ENCODE measurements around the gene HACD2.

The HACD2 gene, protein sequence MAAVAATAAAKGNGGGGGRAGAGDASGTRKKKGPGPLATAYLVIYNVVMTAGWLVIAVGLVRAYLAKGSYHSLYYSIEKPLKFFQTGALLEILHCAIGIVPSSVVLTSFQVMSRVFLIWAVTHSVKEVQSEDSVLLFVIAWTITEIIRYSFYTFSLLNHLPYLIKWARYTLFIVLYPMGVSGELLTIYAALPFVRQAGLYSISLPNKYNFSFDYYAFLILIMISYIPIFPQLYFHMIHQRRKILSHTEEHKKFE

DNA sequence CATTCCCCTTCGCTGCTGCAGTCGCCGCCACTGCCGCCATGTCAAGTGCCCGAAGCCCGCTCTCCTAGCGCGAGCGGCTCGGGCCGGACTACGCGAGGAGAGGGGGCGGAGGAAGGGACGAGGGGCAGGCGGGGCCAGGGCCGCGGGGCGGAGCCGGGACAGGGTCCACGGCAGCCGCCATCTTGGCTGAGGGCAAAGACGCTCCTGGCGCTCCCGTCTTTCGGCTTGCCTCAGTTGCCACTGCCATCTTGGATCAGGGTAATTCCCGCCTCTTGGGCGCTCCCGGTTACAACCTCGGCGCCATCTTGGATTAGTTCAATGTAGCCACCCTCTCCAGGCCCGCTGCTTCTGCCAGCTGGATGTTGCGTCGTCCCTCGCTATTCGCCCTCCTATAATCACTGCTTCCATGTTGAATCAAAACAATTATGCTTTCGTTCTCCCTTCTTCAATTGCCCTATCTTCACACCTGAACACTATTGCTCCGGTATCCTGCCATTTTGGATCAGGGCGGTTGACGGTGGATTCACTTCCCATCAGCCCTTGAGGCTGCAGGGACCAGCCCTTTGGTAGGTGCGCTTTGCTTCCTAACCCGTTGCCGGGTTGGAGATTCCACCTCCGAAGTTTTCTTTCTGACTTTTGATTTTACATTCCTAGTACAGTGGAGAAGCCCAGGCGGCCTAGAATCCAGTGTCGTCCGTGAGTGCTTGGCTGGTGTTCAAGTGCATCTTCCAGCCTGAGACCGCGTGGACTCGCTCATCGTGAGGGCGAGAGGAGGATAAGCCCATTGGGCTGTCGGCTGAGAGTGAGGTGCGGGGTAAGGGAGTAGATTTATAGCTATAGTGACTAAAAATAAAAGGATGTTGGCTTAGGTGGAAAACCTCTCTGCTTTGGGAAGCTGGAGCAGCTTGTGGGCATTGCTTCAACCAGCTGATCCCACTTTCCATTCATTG lies at the start of gene HACD2:
HACD2 (minus strand) TSS at position 66 of the 950 bp plus-strand sequence; CDS start at position 40, 26 bp downstream.
- DNase-seq (ENCODE audit: low spot score), result peak; percentile 98

DNA sequence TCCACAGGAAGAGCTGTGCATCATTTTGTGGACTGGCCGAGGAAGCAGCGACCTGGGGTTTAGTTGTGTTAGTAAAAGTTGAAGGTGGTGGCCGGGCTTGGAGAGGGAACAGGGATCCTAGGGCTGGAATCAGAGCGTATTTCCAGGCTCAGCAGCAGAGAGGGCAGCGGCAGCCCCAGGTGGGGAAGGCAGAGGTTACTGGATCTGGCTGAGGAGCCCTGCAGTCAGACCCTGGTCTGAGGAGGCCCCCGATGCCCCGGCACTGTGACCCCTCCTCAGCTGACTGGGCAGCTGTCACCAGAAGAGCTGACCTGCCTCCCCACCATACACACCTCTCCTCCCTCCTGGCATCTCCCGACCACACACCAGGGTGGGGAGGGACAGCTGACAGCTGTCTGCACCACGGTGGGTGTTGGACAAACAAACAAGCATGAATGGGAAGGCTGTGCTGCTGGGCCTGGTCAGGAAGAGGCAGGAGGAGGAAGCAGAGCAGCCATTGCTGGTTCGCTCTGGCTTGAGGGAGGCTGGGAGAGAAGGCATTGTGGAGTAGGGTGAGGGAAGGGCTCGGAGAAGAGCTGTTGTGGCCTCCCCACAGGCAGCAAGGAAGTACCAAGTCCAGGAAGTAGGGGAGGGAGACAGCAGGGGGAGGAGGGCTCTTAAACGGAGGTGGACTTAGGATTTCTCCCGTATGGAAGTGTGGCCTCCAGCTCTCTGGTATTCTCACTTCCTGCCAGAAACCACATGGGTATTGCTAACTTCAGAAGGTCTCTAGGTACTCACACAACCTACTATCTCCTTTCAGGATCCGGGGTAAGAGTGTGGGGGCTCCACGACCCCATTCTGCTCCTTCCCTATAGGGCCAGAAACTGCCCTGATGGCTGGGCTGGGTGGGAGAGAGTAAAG lies 49.5 kb upstream of the HACD2 start:
- no peak for DNase-seq (ENCODE audit: low spot score)

DNA sequence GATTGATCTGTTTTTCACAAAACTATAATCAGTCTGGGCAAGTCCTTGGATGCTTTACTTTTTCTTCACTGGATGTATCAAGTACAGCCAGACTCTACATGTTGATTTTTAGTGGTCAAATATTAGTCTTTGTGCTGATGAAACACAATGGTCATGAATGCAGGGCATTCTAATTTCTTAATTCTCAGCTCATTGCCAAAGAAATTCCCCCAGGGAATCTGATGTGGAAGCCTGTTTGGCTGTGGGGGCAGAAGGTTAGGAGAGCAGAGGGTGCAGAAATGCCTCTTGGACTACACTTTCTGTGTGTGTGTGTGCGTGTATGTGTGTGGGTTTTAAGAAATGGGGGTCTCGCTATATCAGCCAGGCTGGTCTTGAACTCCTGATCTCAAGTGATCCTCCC lies 48.7 kb upstream of the HACD2 start:
- no peak for DNase-seq (ENCODE audit: low spot score)

DNA sequence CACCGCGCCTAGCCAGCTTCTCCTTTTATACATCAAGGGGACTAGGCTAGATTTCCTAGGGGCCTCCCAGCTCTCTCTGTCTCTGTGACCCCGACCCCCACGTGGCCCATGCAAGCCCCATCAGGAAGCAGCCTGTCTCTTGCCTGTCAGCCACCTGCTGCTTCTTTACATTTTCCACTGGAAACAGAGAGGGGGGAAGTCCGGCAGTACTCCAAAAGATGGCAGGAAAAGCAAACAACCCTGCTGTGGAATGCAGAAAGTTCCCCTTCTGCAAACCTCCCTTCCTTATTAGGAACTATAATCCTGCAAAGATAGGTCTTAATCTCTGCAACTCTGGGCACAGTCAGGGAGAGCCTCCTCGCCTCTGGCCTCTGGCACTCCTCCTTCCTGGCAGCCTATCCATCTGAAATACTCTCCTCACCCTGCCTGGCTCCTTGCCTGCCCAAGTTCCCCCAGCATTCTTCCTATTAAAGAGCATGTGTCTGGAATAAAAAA lies 47.4 kb upstream of the HACD2 start:
- peak; percentile 40 for DNase-seq (ENCODE audit: low spot score)

DNA sequence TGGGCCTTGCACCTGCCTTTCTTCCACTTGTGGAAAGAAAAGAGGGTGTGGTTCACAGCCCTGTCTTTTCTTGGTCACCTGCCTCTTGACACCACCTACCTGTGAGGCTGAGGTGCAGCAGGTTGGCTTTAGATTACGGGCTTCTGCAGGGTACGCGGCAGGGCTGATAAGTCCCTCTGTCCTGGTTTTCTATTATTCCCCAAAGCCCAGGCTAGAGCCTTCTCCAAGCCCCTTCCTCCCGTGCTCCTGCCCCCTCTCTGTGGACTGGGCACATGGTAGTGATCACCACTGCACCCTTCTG lies 44.8 kb upstream of the HACD2 start:
- DNase-seq (ENCODE audit: low spot score), result no peak

DNA sequence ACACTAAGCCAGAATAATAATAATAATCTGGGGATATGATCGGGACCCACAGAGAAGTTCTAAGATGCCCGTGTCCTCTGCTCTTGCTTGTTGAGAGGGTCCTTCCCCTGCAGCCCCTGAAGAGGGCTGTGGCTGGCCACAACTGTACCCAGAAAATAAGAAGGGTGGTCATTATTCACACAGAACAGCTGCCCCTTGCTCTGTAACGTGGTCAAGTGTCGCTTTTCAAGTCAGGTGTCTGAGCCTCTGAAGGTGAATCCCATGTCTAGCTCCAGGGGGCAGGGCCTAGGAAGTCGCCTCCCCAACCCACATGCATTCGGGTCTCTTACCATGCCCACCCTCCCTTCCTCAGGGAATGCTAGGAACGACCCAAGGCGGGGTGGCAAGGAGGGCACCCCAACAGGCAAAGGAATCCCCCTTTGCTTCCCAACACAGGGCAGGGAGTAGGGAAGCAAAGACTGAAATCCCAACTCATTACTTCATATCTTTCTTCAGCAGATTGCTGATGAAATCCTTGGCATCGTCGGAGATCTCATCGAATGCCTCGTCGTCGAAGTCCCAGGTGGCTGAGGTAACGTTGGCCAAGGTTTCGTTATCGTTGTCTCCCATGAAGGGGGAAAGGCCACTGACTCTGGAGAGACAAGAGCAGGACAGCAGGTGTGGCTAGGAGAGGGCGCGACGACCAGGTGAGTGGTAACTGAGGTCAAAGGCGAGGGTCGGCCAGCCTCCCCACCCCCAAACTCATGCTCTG lies 44.3 kb upstream of the HACD2 start:
- DNase-seq (ENCODE audit: low spot score), result no peak

DNA sequence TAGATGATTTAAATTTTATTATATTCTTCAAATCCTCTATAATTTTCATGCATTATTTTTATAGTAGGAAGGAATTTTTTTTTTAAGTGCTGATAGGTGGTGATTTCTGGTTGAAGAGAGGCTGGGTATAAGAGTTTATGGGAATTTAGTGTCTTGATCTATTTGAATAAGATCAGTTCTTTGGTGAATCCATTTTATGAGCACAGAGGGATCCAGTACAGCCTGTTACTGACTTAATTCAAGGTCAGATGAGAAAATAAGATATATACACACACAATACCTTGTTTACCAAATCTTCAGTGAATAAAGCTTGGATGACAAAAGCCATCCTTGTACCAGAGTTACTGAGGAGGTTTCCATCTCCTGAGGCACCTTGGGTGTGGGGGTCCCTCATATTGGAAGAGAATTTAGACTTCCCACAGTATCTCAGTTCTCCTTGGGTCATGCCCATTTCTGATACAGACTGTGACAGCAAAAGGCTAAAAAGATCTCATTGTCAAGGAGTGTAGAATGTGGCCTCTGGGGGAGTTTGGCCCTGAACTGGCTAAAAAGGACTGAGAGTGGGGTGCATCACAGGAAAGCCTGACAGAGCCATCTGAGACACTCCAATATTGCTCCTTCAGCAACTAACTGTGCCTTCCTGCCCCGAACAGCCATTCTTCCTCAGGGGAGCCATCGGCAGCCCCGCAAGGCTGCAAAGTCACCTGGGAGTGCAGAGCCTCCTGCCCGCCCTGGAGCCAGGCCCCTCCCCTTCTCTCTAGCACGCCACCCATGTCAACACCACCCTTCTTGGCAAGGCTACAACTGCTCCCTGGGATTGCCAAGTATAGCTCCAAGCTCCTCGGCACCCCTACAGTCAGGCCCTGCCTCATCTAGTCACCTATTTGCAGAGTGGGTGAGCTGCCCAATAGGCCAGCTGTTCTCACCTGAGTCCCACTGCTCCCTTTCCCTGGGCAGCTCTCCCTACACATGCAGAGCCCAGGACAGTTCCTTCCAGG lies 43.1 kb upstream of the HACD2 start:
- DNase-seq (ENCODE audit: low spot score), result no peak

DNA sequence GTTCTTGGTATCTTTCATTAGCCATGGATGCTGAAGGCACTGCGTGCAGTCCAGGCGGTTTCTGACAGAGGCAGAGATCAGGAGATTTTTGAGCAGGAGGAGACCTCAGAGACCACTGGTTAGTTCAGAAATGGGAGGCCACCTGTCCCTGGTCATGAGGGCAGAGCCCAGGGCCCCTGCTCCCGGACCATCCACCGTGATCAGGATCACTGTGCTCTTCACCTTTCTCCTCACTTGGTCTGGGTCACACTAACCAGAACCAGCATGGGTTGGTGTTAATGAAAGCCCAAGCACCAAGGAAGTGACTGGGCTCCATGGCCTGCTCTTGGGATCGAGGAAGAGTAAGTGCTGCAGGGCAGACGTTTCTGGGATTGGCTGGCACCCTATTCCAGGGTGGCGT lies 42.0 kb upstream of the HACD2 start:
- no peak for DNase-seq (ENCODE audit: low spot score)

DNA sequence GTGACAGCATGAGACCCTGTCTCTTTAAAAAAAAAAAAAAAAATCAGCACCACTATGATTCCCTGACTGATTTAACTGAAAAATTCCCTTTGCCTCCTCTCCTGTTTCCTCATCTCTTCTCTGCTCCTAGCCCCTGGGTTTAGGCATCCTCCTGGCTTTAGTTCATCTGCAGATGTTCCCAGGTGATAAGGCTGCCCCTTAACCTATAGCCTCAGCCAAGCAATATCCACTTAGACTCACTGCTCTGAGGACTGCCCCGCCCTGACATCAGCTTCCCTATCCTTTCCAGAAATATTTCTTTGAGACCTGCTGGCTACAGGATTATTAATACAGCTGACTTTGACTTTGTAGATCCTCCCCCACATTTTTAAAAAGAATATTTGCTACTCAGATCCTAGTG lies 39.4 kb upstream of the HACD2 start:
- DNase-seq (ENCODE audit: low spot score), result no peak

DNA sequence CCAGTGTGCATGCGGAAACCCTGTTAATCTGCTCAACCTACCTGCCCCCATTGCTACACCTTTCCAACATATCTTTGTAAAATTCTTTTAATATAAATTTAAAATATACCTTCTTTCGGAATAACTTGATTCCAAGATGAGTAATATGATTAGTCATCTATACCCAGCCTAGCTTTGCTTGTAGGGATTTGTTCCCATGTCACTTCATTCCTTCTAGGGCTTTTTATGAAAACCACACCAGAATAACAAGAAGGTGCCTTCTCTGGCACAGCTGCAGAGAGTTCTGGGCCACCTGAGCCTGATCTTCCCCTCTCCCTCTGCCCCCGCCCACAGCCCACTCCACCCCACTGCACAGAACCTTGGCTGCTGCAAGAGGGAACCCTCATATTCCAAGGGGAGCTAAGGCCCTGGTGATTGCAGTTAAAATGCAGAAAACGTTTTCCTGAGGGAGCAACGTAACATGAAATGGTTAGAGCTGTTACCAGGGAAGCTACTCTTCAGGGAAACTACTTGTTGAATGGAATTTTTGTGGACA lies 38.6 kb upstream of the HACD2 start:
- DNase-seq (ENCODE audit: low spot score), result no peak

DNA sequence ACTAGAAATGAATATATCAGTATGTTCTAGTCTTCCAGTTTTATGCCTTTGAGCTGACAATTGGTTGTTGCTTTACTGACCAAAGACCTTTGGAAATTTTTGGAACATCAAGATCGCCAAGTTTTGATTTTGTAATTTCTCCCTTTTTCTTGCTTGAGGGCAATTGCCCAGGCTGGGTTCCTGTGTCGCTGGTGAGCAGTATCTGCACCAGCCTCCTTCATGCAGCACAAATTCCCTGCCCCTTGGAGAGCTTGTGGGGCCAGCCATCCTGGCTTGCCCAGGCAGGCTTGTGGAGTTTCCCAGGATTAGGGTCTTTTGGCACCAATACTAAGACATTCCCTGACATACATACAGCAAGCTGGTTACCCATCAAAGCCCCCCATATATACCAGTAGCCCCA lies 37.9 kb upstream of the HACD2 start:
- no peak for DNase-seq (ENCODE audit: low spot score)

DNA sequence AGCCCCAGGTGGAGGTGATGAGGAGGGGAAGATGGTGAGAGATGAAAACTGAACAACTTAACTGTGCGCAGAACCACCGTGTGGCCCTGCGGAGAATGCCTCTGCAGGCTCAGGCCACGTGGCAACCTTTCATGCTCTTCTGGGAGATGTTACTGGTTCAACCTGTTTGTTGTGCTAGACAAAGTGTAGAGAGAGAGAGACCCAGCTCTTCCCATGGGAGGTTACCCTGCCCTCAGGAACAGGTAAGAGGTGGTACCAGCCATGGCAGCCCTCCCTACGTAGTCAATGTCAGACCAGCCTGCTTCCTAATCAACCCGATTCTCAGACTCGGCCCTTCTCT lies 37.0 kb upstream of the HACD2 start:
- DNase-seq (ENCODE audit: low spot score), result no peak

DNA sequence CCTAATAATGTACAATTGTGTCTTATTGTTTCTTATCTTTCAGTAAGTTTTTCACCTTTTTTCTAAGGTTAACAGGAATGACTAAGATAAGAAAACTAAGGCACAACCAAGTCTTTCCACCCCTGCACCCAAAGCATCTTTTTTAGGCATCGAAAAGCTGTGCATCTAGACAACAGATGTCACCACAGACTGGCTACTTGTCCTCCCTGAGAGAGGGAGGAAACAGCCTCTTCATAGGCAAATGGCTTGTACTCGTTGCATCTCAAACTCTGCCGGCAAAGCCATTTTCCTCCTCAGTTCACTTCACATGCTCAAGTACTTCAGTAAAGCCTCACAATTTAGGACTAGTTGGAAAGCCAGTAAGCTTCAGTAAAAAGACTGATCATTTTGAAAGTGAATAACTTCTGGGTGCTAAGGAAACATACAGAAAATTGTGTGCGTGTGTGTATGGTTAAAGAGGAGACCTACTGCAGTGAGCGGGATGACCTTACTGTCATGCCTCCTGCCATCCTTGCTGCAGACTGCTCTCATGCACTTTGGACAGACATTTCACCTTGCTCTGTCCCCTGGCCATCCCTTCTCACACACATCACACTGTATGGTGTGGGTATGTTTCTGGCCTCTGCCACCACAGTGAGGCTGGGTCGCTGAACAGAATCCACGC lies 36.5 kb upstream of the HACD2 start:
- DNase-seq (ENCODE audit: low spot score), result peak; percentile 42

DNA sequence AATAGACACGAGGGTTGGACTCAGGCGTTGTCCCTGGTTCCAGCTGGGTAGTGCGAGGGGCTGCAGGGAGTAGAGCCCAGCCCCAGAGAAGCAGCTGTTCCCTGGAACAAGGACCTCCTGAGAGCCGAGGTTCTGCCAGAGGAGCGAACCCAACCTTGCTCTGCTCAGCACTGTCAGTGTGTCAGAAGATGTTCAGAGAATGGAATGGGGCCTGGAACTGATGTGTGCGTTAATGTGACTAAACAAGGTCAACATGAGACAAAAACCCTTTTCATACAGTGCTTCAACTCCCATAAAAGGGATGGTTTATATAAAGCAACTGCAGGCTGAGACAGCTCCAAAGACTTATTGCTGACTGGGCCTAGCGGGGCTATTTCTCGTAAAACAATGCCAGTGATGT lies 35.5 kb upstream of the HACD2 start:
- DNase-seq (ENCODE audit: low spot score), result peak; percentile 85

DNA sequence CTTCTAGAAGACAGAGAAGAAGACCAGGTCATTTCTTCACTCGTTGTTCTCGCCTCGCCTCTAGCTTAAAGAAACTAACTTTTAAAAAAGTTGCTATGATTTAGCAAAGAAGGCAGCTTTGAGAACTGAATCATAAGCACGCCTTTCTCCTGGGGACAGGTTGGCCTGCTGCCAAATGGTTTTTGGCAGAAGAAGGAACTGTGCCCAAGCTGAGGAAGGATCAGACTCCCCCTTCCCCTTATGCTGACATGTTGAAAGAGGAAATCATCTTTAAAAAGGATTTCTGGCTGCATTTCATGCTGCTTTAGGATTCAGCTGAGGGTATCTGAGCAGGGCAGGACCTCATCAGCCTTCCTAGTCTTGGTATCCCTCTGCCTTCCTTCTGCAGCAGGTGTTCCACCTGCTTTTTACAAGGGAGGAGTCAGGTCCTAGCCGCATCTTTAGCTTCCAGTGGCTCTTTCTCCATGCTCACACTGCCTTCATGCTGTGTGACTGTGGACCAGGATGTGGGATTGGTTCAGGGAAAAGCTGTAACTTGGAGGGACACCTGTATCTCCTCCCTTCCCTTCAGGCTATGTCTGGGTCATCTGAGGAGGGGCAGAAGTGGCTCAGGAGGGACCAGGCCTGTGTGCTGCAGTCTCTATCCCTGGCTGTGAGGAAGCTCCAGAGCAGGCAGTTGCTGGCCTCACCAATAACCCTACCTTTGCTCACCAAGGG lies 34.1 kb upstream of the HACD2 start:
- peak; percentile 89 for DNase-seq (ENCODE audit: low spot score)

DNA sequence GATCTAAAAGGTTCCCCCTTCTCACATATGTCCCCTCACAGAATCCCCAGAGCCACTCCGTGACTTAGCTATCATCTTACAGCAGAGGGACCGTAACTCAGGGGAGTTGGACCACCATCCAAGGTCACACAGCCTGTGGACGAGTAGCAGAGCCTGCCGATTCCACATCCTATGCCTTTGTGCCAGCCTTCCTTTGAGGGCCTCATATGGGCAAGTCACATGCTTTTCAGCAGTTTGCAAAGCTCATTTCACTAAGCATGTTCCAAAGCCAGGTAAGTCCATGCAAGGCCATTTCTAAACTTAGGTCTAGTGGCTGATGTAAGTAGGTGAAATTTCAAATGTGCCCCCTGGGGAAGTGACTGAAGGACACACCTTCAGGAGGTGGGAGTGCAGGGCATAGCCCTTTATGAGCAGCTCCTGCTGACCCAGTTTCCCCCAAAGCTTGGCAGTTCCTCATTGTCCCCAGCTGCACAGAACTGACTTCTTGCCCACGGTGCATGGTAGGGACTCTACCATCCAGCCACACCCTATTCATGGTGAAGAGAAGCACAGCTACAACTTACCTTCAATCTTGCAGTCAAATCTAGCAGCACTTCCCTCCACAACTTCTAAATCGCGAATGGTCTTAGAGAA lies 33.3 kb upstream of the HACD2 start:
- DNase-seq (ENCODE audit: low spot score), result no peak

DNA sequence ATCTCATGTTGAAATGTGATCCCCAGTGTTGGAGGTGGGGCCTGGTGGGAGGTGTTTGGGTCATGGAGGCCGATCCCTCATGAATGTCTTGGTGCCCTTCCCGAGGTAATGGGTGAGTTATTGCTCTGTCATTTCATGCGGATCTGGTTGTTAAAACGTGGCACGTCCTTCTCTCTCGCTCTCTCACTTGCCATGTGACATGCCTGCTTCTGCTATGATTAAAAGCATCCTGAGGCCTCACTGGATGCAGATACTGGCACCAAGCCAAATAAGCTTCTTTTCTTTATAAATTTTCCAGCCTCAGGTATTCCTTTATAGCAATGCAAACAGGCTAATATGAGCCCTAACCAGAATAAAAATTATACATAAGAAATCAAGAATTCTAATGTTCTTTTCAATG lies 31.7 kb upstream of the HACD2 start:
- DNase-seq (ENCODE audit: low spot score), result no peak

DNA sequence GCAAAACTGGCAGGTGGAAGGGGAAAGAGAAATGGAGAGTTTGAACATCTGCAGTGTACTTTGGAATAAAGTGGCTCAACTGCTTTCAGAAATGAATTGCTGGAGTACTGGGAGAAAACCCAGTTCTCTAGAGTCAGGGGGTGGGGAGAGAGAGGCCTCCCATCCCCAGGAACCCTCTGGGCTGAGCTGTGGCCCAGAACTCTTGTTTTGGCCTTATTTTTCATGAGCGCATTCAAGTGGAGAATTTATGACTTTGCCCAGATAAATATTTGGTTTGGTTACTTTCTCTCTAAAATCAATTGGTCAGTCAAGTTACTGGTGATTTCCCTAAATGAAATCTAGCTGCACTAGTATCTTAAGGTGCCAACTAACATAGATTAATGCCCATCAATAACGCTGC lies 28.7 kb upstream of the HACD2 start:
- DNase-seq (ENCODE audit: low spot score), result no peak
